HG03469 (cell line): ENCODE measurements around the gene SERPING1.

Experiments used
- ATAC-seq: cut with Tn5 transposase; IDR thresholded peaks from one replicate; pipeline ENCODE4 v1.9.1; 2021; ENCODE audit warnings: mild to moderate bottlenecking, moderate library complexity, moderate number of reproducible peaks; ENCODE audit not compliant: unreplicated experiment

The SERPING1 gene

GRCh38 chr11:57597461-57597915 lies at the start of gene SERPING1:
TSS of gene SERPING1 (plus strand) at chr11:57597685. CDS start at chr11:57598271, 586 bp downstream.
- ATAC-seq = no peak

GRCh38 chr11:57547854-57548377 lies 49.6 kb upstream of the SERPING1 start:
- peak; percentile 87 for ATAC-seq

GRCh38 chr11:57549983-57550382 lies 47.5 kb upstream of the SERPING1 start:
- ATAC-seq = no peak

- no peak for ATAC-seq
Measured at GRCh38 chr11:57551941-57552340, 45.5 kb upstream of the SERPING1 start.

GRCh38 chr11:57552479-57552878 lies 45.0 kb upstream of the SERPING1 start:
- ATAC-seq = no peak

- ATAC-seq = no peak
Measured at GRCh38 chr11:57555393-57555792, 42.1 kb upstream of the SERPING1 start.

- ATAC-seq = no peak
Measured at GRCh38 chr11:57556041-57556440, 41.4 kb upstream of the SERPING1 start.

- ATAC-seq = no peak
Measured at GRCh38 chr11:57560146-57560545, 37.3 kb upstream of the SERPING1 start.

GRCh38 chr11:57562596-57562995 lies 34.9 kb upstream of the SERPING1 start:
- ATAC-seq = no peak

GRCh38 chr11:57566005-57566904 lies 31.2 kb upstream of the SERPING1 start:
- ATAC-seq = peak; percentile 63

- no peak for ATAC-seq
Measured at GRCh38 chr11:57566905-57567514, 30.5 kb upstream of the SERPING1 start.

GRCh38 chr11:57567515-57568329 lies 29.8 kb upstream of the SERPING1 start, which contains the start of gene UBE2L6:
TSS of gene UBE2L6 (minus strand) at chr11:57567672. CDS start at chr11:57567611, 61 bp downstream.
- ATAC-seq = peak; percentile 31

GRCh38 chr11:57568330-57568766 lies 29.1 kb upstream of the SERPING1 start:
- ATAC-seq = peak; percentile 48

- ATAC-seq = no peak
Measured at GRCh38 chr11:57571606-57572005, 25.9 kb upstream of the SERPING1 start.

GRCh38 chr11:57574061-57574460 lies 23.4 kb upstream of the SERPING1 start:
- ATAC-seq = no peak

- ATAC-seq = no peak
Measured at GRCh38 chr11:57584341-57584740, 13.1 kb upstream of the SERPING1 start.

GRCh38 chr11:57585301-57585700 lies 12.2 kb upstream of the SERPING1 start:
- no peak for ATAC-seq

GRCh38 chr11:57586711-57587245 lies 10.7 kb upstream of the SERPING1 start:
- ATAC-seq = no peak

- ATAC-seq = no peak
Measured at GRCh38 chr11:57588046-57588710, 9.3 kb upstream of the SERPING1 start.
